OCI-LY7 (cell line): ENCODE measurements around the gene HS1BP3.

Source experiments
- EZH2phosphoT487 ChIP-seq: fragments of 200-600 bp; sonication (generic); IDR thresholded peaks from 2 replicates; pipeline ENCODE4 v1.6.1; 2018; ENCODE audit warnings: low read depth, borderline replicate concordance, mild to moderate bottlenecking, mixed run types, antibody characterized with exemption, low read length, moderate library complexity, mixed read lengths
- TF ChIP-seq, protein P1 (sequence below): fragments of 200-600 bp; sonication (generic); conservative IDR thresholded peaks from 2 replicates; pipeline ENCODE4 v1.5.1; 2014; ENCODE audit warnings: mild to moderate bottlenecking, antibody characterized with exemption, low read length, moderate library complexity, mixed read lengths

DNA sequence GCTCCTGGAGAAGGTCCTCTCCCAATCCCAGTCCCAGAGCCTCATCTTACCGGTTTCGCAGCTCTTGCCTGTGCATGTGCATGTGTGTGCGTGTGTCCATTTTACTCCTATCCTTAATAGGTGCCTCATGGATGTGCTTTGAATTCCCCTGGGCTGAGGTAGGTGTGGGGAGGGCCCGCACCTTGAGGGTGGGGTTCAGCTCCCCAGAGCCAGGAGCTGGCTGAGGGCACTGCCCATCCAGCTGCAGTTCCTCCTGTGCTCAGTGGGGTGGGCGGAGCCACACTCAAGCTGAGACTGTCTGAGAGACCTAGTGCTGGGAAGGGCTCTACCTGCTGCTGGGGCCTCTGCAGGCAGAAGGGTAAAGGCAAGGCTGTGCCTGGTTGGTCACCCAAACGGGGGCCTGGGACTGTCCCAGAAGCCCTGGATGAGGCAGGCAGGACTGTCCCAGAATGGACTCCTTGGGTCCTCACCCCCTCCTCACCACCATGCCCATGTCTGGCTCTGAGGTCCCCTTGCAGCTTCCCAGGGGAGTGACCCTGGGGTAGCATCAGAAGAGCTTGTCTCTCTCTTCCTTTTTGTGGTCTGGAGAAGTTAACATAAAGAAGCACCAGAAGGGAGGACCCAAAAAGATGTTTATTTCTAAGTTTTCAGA is 24.9 kb upstream of the HS1BP3 start:
- TF ChIP-seq, protein P1, sequence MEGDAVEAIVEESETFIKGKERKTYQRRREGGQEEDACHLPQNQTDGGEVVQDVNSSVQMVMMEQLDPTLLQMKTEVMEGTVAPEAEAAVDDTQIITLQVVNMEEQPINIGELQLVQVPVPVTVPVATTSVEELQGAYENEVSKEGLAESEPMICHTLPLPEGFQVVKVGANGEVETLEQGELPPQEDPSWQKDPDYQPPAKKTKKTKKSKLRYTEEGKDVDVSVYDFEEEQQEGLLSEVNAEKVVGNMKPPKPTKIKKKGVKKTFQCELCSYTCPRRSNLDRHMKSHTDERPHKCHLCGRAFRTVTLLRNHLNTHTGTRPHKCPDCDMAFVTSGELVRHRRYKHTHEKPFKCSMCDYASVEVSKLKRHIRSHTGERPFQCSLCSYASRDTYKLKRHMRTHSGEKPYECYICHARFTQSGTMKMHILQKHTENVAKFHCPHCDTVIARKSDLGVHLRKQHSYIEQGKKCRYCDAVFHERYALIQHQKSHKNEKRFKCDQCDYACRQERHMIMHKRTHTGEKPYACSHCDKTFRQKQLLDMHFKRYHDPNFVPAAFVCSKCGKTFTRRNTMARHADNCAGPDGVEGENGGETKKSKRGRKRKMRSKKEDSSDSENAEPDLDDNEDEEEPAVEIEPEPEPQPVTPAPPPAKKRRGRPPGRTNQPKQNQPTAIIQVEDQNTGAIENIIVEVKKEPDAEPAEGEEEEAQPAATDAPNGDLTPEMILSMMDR, result no peak
- TF ChIP-seq EZH2phosphoT487, result no peak
